ENCODE measurements around the gene PTCH1. TPM values are rescaled to one million over a fixed set of nuclear protein-coding genes. Genes with fewer than 3 reads are reported as not detected.

The PTCH1 gene
- total and polyA plus RNA-seq, 2 experiments from 2014 or later, result 7.3 to 13.9 TPM

GRCh38 chr9:95477441-95477840 is 39.3 kb downstream of the PTCH1 start:
- H3K27ac ChIP-seq, result peak overlapping the region; percentile 90

DNA sequence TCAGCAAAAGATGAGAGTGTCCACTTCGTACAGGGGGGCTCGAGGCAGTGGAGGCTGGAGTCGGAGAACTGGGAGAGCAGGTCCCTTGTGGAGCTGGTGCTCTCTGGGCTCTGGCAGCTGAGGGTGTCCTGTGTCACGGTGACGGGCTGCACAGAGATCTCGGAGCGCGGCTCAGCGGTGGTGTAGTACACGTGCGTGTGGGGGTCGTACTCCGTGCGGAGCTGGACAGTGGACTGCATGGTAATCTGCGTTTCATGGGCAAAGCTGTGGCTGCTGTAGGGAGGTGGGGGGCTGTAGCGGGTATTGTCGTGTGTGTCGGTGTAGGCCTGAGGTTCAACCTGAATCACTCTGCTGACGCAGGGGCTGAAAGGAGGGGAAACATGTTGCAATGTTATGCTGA is 48.0 kb downstream of the PTCH1 start:
- Histone ChIP-seq H3K36me3 (peaks cover 37% of the 10 kb centered on the region), H3K27ac (no peak overlapping the region), H3K27me3 (no peaks in the 10 kb centered on the region), H3K4me1 (ENCODE audit: low read depth) (peaks cover 5% of the 10 kb centered on the region), H3K4me3 (no peak overlapping the region), H3K9me3 (ENCODE audit: low read depth) (no peaks in the 10 kb centered on the region)
- TF ChIP-seq, protein P1, sequence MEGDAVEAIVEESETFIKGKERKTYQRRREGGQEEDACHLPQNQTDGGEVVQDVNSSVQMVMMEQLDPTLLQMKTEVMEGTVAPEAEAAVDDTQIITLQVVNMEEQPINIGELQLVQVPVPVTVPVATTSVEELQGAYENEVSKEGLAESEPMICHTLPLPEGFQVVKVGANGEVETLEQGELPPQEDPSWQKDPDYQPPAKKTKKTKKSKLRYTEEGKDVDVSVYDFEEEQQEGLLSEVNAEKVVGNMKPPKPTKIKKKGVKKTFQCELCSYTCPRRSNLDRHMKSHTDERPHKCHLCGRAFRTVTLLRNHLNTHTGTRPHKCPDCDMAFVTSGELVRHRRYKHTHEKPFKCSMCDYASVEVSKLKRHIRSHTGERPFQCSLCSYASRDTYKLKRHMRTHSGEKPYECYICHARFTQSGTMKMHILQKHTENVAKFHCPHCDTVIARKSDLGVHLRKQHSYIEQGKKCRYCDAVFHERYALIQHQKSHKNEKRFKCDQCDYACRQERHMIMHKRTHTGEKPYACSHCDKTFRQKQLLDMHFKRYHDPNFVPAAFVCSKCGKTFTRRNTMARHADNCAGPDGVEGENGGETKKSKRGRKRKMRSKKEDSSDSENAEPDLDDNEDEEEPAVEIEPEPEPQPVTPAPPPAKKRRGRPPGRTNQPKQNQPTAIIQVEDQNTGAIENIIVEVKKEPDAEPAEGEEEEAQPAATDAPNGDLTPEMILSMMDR (IDR thresholded peaks at IDR 0.05; ENCODE audit: low read depth, low read length), result no peak
- DNase-seq (ENCODE audit: low read depth in 1 of 2, low spot score in 1 of 2), result no peak

More at GRCh38 chr9:95477441-95477840, 39.3 kb downstream of the PTCH1 start:
- Histone ChIP-seq H3K4me1 (ENCODE audit: low read depth) (peaks cover 34% of the 10 kb centered on the region), H3K4me3 (no peak overlapping the region), H3K27me3 (no peaks in the 10 kb centered on the region), H3K36me3 (peaks cover 32% of the 10 kb centered on the region), H3K9me3 (ENCODE audit: low read depth) (no peaks in the 10 kb centered on the region)
- DNase-seq (ENCODE audit: low read depth in 1 of 2, low spot score in 1 of 2), result no peak
- TF ChIP-seq, protein P1 (IDR thresholded peaks at IDR 0.05; ENCODE audit: low read depth, low read length), result no peak

DNA sequence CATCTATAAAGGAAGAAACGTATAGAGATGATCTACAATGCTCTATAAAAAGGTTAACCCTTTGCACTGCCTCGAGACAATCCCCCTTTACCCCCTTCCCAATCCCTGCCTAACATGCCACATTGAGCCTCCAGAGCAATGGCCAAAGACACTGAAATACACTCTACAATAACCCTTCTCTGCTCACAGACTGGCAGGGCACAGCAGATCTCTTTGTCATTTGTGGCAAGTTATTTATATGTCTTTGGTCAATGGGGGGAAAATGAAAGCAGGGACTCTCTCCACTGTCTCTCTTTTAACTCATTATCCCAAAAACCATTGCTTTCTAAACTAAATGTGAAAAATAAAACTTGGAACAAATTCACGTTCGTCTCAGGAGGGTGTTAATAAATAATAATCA is 51.7 kb downstream of the PTCH1 start:
- H3K9me3 ChIP-seq (ENCODE audit: low read depth), result no peaks in the 10 kb centered on the region
- TF ChIP-seq, protein P1 (IDR thresholded peaks at IDR 0.05; ENCODE audit: low read depth, low read length), result no peak
- H3K36me3 ChIP-seq, result peaks cover 39% of the 10 kb centered on the region

DNA sequence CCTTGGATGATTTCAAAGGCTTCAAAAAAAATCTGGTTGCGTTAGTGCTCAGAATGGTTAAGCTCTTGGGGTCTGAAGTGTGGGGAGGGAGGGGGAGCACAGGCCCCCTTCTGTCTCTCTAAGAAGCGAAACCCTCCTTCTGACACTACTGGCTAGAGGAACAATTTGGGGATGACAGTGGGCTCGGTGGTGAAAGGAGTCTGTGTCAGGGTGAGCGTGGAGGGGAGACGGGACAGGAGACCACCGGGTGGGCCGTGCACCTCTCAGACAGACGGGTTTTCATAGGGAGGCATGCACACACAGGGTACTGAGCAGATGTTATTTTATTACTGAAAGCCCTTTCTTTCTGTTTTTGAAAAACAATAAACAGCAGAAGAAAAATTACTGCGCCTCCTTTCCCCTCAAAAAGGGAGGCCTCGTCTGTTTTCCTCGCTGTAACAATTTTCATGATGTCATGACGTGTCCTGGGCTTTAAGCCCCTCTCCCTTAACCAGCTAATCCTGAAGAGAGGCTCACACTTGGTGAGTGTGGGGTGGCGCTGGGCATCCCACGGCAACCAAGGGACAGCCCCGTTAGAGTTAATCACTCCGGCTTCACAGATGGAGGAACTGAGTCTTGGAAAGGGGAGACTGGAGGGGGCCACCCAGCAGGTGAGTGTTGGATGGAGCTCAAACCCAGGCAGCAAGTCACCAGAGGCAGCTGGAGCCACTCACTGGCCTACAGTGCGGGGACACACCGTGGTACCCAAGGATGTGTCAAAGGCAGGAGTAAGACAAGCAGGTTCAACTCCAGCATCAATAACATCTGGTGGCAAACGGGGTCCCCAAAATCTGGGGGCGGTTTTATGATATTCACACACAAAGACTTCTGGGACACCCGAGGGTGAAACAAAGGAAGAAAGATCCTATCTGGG is 53.4 kb downstream of the PTCH1 start:
- no peak for DNase-seq (ENCODE audit: low read depth in 1 of 2, low spot score in 1 of 2)
- Histone ChIP-seq H3K27me3 (no peaks in the 10 kb centered on the region), H3K4me3 (peak overlapping the region; percentile 15), H3K4me1 (ENCODE audit: low read depth) (peaks cover 29% of the 10 kb centered on the region), H3K36me3 (peaks cover 35% of the 10 kb centered on the region), H3K27ac (peak overlapping the region; percentile 93), H3K9me3 (ENCODE audit: low read depth) (no peaks in the 10 kb centered on the region)
- TF ChIP-seq, protein P1 (IDR thresholded peaks at IDR 0.05; ENCODE audit: low read depth, low read length), result no peak

More for the DNA sequence above, 51.7 kb downstream of the PTCH1 start:
- no peak overlapping the region for H3K4me3 ChIP-seq
- peak overlapping the region; percentile 93 for H3K27ac ChIP-seq
- no peaks in the 10 kb centered on the region for H3K27me3 ChIP-seq
- peaks cover 25% of the 10 kb centered on the region for H3K4me1 ChIP-seq (ENCODE audit: low read depth)
- DNase-seq (ENCODE audit: low read depth in 1 of 2, low spot score in 1 of 2), result no peak

DNA sequence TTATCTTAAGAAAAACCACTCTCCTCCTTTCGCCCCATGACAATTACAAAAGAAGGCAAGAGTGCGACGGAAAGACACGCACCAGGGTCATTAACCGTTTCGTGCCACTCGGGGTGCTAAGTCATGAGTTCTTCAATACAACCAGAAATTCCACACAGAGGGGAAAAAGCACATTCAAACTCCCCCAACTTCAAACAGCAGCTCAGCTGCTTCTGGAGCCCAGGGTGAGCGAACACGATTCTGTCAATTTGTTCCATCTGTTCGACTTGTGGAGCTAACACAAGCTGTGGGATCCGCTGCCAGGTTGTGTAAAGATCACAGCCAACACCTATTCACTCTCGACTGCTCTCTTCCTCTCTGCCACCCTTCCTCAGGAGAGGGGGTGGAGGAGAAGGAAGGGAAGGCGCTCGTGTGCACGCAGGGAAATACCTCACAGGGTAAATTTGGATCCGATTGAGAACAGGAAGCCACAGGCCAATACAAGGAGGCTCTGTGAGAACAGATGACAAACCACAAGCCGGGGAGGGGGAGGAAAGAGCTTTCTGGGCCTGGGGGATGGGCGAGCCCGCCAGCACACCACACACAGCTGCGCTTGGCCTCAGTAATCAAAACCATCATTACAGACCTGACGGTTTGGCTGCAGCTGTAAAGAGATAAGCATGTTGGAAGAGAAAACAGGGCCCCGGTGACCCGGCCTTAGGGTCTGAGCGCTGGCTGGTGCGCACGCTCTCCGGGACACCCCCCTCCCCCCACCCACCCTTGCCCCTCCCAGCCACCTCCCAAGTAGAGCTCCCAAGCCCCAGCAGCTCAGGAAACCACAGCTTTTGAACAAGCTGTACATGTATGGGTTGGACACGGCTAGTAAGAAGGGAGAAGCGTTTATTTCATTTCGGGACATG is 54.3 kb downstream of the PTCH1 start:
- H3K4me1 ChIP-seq (ENCODE audit: low read depth), result peaks cover 29% of the 10 kb centered on the region
- TF ChIP-seq, protein P1 (IDR thresholded peaks at IDR 0.05; ENCODE audit: low read depth, low read length), result no peak
- peaks cover 28% of the 10 kb centered on the region for H3K36me3 ChIP-seq
- DNase-seq (ENCODE audit: low read depth in 1 of 2, low spot score in 1 of 2), result peak; percentile 84 to 96
- peak overlapping the region; percentile 15 for H3K4me3 ChIP-seq
- no peaks in the 10 kb centered on the region for H3K27me3 ChIP-seq
- H3K27ac ChIP-seq, result peak overlapping the region; percentile 93
- H3K9me3 ChIP-seq (ENCODE audit: low read depth), result no peaks in the 10 kb centered on the region
